WTC11 (cell line): Measurements from ENCODE around the gene MEGF11. TPM values are rescaled to one million over a fixed set of nuclear protein-coding genes. Genes with fewer than 3 reads are reported as not detected.

Experiments used
- ATF1 ChIP-seq: sonication (generic); formaldehyde crosslinking; IDR thresholded peaks from 2 replicates; pipeline ENCODE4 v1.8.1; 2023; ENCODE audit warnings: mild to moderate bottlenecking, moderate library complexity, missing genetic modification reagents
- CTCF ChIP-seq: fragments of 200-600 bp; IDR thresholded peaks from 2 replicates; pipeline ENCODE4 v1.8.0; 2022; ENCODE audit warnings: antibody characterized with exemption
- E2F5 ChIP-seq: sonication (generic); formaldehyde crosslinking; IDR thresholded peaks from 2 replicates; pipeline ENCODE4 v1.8.1; 2022; ENCODE audit warnings: mild to moderate bottlenecking, moderate library complexity, missing genetic modification reagents
- ELF4 ChIP-seq: sonication (generic); formaldehyde crosslinking; IDR thresholded peaks from 2 replicates; pipeline ENCODE4 v1.8.1; 2022; ENCODE audit warnings: low read depth, mild to moderate bottlenecking, moderate library complexity, missing genetic modification reagents
- ERG ChIP-seq: fragments of 250-450 bp; sonication (Bioruptor Pico); IDR thresholded peaks from 2 replicates; pipeline ENCODE4 v1.8.0; 2021; ENCODE audit warnings: mild to moderate bottlenecking
- FOXJ3 ChIP-seq: sonication (generic); formaldehyde crosslinking; IDR thresholded peaks from 2 replicates; pipeline ENCODE4 v1.9.0; 2021; ENCODE audit warnings: missing genetic modification reagents, mild to moderate bottlenecking, borderline replicate concordance
- FOXK1 ChIP-seq: sonication (generic); formaldehyde crosslinking; IDR thresholded peaks from 2 replicates; pipeline ENCODE4 v1.8.0; 2022; ENCODE audit warnings: mild to moderate bottlenecking, moderate library complexity, missing genetic modification reagents
- FOXP1 ChIP-seq: sonication (generic); formaldehyde crosslinking; IDR thresholded peaks from 2 replicates; pipeline ENCODE4 v1.8.0; 2022; ENCODE audit warnings: missing genetic modification reagents, mild to moderate bottlenecking, moderate library complexity, borderline replicate concordance
- GRHL2 ChIP-seq: fragments of 250-450 bp; sonication (Bioruptor Pico); IDR thresholded peaks from 2 replicates; pipeline ENCODE4 v1.8.0; 2022; ENCODE audit warnings: mild to moderate bottlenecking, moderate library complexity; ENCODE audit not compliant: insufficient replicate concordance, severe bottlenecking
- KAT7 ChIP-seq: sonication (generic); formaldehyde crosslinking; IDR thresholded peaks from 2 replicates; pipeline ENCODE4 v1.8.1; 2023; ENCODE audit warnings: missing genetic modification reagents, mild to moderate bottlenecking, borderline replicate concordance
- MXD4 ChIP-seq: fragments of 250-450 bp; sonication (Bioruptor Pico); IDR thresholded peaks from 2 replicates; pipeline ENCODE4 v1.8.0; 2021; ENCODE audit warnings: mild to moderate bottlenecking, moderate library complexity, borderline replicate concordance
- NFATC4 ChIP-seq: fragments of 250-450 bp; sonication (Bioruptor Pico); IDR thresholded peaks from 2 replicates; pipeline ENCODE4 v1.9.0; 2021; ENCODE audit warnings: mild to moderate bottlenecking
- NFE2L1 ChIP-seq: sonication (generic); formaldehyde crosslinking; IDR thresholded peaks from 2 replicates; pipeline ENCODE4 v1.8.1; 2023; ENCODE audit warnings: missing genetic modification reagents
- NFYB ChIP-seq: sonication (generic); formaldehyde crosslinking; conservative IDR thresholded peaks from 2 replicates; pipeline ENCODE4 v1.8.0; 2022; ENCODE audit warnings: low read depth, missing genetic modification reagents
- NR2C2 ChIP-seq: sonication (generic); formaldehyde crosslinking; IDR thresholded peaks from 2 replicates; pipeline ENCODE4 v1.8.0; 2022; ENCODE audit warnings: mild to moderate bottlenecking, missing genetic modification reagents
- PRDM15 ChIP-seq: sonication (generic); formaldehyde crosslinking; IDR thresholded peaks from 2 replicates; pipeline ENCODE4 v1.8.0; 2022; ENCODE audit warnings: missing genetic modification reagents
- SMAD3 ChIP-seq: sonication (generic); formaldehyde crosslinking; IDR thresholded peaks from 2 replicates; pipeline ENCODE4 v1.8.0; 2022; ENCODE audit warnings: missing genetic modification reagents, mild to moderate bottlenecking, borderline replicate concordance
- SMAD4 ChIP-seq: sonication (generic); formaldehyde crosslinking; IDR thresholded peaks from 2 replicates; pipeline ENCODE4 v1.8.0; 2022; ENCODE audit warnings: mild to moderate bottlenecking, missing genetic modification reagents
- TCF7 ChIP-seq: sonication (generic); formaldehyde crosslinking; IDR thresholded peaks from 2 replicates; pipeline ENCODE4 v1.8.0; 2022; ENCODE audit warnings: mild to moderate bottlenecking, low read depth, missing genetic modification reagents, moderate library complexity
- TEAD1 ChIP-seq: sonication (generic); formaldehyde crosslinking; IDR thresholded peaks from 2 replicates; pipeline ENCODE4 v1.8.0; 2022; ENCODE audit warnings: mild to moderate bottlenecking, missing genetic modification reagents
- USF1 ChIP-seq: sonication (generic); formaldehyde crosslinking; IDR thresholded peaks from 2 replicates; pipeline ENCODE4 v1.8.0; 2022; ENCODE audit warnings: mild to moderate bottlenecking, missing genetic modification reagents
- ZNF263 ChIP-seq: sonication (generic); formaldehyde crosslinking; IDR thresholded peaks from 2 replicates; pipeline ENCODE4 v1.8.1; 2022; ENCODE audit warnings: low read depth, mild to moderate bottlenecking, moderate library complexity, missing genetic modification reagents
- ZNF317 ChIP-seq: sonication (generic); formaldehyde crosslinking; IDR thresholded peaks from 2 replicates; pipeline ENCODE4 v1.8.1; 2023; ENCODE audit warnings: low read depth, mild to moderate bottlenecking, moderate library complexity, missing genetic modification reagents, borderline replicate concordance
- ZNF423 ChIP-seq: fragments of 250-450 bp; sonication (Bioruptor Pico); IDR thresholded peaks from 2 replicates; pipeline ENCODE4 v2.1.2; 2022; ENCODE audit warnings: mild to moderate bottlenecking, moderate library complexity
- ZNF512 ChIP-seq: sonication (generic); formaldehyde crosslinking; IDR thresholded peaks from 2 replicates; pipeline ENCODE4 v1.8.1; 2022; ENCODE audit warnings: missing genetic modification reagents, borderline replicate concordance
- ZSCAN18 ChIP-seq: fragments of 250-450 bp; sonication (Bioruptor Pico); IDR thresholded peaks from 2 replicates; pipeline ENCODE4 v2.1.2; 2022; ENCODE audit warnings: mild to moderate bottlenecking, moderate library complexity
- total RNA-seq: library from RNA; stranded (reverse); gene quantifications from 3 replicates; pipeline ENCODE4 v1.2.3, GENCODE V29; 2021

MEGF11 gene
- total RNA-seq, 1 experiment from 2014 or later, result 3.3 TPM

GRCh38 chr15:65869126-65869953, 384.2 kb downstream of the MEGF11 start, which contains the start of gene RAB11A (continued):
- TF ChIP-seq FOXP1 (CRISPR knock-in tag), result peak; percentile 40; the same call in 1 of the 2 replicates
- TF ChIP-seq NFE2L1 (CRISPR knock-in tag), result peak; percentile 10; the same call in 1 of the 2 replicates
- no peak for TF ChIP-seq GRHL2
- TF ChIP-seq ELF4 (CRISPR knock-in tag), result no peak
- TF ChIP-seq KAT7 (CRISPR knock-in tag), result 0 out of 2 replicates have a peak, but pooled peaks have one; percentile 22
- TF ChIP-seq TEAD1 (CRISPR knock-in tag), result peak; percentile 71; the same call in 1 of the 2 replicates
- no peak for TF ChIP-seq ZNF423
- no peak for TF ChIP-seq ZSCAN18 (CRISPR knock-in tag)
- TF ChIP-seq ATF1 (CRISPR knock-in tag), result no peak
- TF ChIP-seq CTCF, result no peak
- 0 out of 2 replicates have a peak, but pooled peaks have one; percentile 62 for TF ChIP-seq SMAD3 (CRISPR knock-in tag)
- no peak for TF ChIP-seq PRDM15 (CRISPR knock-in tag)
- 0 out of 2 replicates have a peak, but pooled peaks have one; percentile 14 for TF ChIP-seq NFYB (CRISPR knock-in tag)
- TF ChIP-seq ZNF317 (CRISPR knock-in tag), result no peak
- TF ChIP-seq ZNF512 (CRISPR knock-in tag), result no peak
- peak; percentile 78; the same call in 1 of the 2 replicates for TF ChIP-seq FOXK1 (CRISPR knock-in tag)
- no peak for TF ChIP-seq ERG (CRISPR knock-in tag)
- no peak for TF ChIP-seq ZNF263 (CRISPR knock-in tag)
- TF ChIP-seq NR2C2 (CRISPR knock-in tag), result peak; percentile 85
- TF ChIP-seq E2F5, result no peak
- no peak for TF ChIP-seq USF1
- no peak for TF ChIP-seq FOXJ3 (CRISPR knock-in tag)
- no peak for TF ChIP-seq TCF7 (CRISPR knock-in tag)
- TF ChIP-seq MXD4 (CRISPR knock-in tag), result no peak
- TF ChIP-seq SMAD4 (CRISPR knock-in tag), result 0 out of 2 replicates have a peak, but pooled peaks have one; percentile 18
- TF ChIP-seq NFATC4 (CRISPR knock-in tag), result peak; percentile 73; the same call in 1 of the 2 replicates
